GM18861 (cell line): ENCODE measurements around the gene HS3ST3A1.
"Not testable (repeated sequence)": the region's sequence is repeated elsewhere in the genome, so short reads cannot be mapped to it uniquely, and the experiment has no call there.

Experiments
- ATAC-seq: cut with Tn5 transposase; IDR thresholded peaks from one replicate; pipeline ENCODE4 v1.9.1; 2021; ENCODE audit not compliant: unreplicated experiment

Gene HS3ST3A1

DNA sequence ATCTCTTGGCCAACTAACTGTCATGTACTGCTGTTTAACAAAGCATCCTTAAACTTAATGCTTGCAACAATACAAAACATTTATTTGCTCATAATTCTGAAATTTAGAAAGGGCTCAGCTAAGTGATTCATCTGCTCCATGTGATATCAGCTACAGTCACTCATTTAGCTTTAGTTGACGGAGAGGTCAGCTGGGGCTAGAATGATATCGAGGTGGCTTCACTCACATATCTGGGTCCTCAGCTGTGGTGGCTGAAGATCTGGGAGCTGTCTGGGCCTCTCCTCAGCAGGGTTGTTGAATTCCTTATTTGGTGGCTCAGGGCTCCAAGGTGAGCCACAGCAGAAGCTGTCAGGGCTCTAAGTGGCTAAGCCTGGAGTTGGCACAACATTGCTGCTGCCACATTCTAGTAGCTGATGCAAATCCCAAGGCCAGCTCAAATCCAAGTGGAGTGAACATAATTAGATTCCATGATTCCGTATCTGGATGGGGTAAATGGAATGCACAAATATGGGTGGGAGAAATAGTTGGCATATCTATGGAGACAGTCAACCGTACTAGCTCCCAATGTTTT lies 62.8 kb downstream of the HS3ST3A1 start:
- ATAC-seq = no peak

DNA sequence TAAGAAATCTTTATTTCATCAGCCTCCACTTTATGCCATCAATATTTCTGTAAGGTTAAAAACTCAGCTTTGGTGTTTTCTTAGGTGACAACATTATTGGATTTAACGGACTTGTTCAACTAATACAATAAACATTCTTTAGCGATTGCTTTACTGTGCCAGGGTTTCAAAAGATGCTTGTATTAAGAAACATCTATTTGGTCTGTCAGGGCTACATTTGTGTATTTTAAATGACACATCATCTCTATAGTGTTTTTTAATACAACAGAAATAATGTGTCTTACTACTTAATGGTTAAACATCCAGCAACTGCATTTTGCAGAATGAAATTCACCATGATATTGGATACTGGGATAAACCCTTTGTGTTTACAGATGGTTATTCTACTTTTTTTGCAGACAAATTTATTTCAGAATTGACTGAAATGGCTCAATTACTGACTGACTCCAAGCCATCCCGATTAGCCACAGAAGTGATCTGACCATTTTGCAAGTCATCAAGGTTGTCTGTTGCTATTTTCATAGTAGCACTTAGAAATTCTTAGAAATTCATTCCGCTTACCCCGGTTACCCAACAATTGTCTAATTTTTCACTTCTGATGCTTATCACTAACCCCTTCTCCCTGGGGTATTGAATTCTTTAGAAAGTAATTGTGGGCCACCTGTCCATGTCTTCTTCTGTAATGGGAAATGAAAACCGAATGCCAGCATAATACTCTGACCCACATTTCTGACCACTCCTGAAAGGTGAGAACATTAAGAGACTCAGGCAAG lies 63.7 kb downstream of the HS3ST3A1 start:
- ATAC-seq = no peak

DNA sequence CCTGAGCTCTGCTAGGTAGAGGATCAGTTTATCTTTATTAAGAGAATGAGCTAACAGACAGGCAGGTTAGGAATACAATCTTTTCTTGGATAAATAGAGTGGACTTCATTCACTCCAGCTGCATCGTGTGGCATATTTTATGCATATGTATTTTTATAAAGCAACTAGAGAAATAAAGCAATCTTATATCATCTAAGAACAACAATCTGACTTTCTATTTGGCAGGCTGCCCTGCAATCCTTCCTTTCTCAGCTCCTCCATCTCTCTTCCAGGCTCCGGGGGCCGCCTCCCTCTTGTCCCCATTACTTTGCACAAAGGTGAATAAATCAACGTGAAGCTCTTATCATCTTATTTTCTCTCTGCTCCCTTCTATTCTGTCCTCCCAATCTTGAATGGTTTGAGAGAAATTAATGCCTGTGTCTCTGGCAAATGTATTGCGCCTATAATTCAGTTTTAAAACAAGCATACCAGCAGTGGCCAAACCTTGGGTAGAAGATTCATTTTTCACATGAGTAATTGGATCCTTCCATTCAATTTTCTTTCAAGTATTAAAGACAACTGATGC lies 64.5 kb downstream of the HS3ST3A1 start:
- no peak for ATAC-seq

DNA sequence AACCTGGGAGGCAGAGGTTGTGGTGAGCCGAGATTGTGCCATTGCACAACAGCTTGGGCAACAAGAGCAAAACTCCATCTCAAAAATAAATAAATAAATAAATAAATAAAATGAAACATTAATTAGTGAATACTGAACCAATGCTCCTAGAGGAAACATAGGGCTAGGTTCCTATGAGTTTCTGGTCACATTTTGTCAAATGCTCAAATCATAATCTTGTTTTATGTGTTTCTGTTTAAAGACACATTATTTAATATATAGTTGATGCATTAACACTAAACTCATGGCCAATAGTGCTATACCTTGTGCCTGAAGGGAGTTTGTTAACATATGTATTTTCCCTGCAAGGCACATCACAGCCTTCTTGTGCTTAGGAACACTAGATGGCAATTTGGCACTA lies 66.8 kb downstream of the HS3ST3A1 start:
- no peak for ATAC-seq

- ATAC-seq = no peak
These were observed 70.0 kb downstream of the HS3ST3A1 start for GRCh38 chr17:13531721-13532120.

DNA sequence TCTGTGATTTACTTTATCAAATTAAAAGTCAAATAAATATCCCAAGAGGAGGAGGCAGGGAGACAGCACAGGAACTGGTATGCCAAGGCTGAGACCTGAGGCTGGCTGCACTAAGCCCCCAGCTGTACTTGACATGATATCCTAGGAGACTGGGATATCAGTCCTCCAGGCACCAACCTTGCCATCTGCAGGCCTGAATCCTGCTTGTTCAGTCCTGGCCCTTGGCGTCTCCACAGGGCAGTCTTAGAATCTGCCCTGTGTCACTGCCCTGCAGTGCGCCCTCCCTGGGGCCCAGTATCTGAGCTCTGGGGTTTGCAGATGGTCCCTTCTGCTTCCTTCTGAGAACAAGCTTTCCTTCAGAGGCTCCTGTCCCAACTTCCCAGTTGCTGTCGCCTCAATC lies 75.9 kb downstream of the HS3ST3A1 start:
- no peak for ATAC-seq

DNA sequence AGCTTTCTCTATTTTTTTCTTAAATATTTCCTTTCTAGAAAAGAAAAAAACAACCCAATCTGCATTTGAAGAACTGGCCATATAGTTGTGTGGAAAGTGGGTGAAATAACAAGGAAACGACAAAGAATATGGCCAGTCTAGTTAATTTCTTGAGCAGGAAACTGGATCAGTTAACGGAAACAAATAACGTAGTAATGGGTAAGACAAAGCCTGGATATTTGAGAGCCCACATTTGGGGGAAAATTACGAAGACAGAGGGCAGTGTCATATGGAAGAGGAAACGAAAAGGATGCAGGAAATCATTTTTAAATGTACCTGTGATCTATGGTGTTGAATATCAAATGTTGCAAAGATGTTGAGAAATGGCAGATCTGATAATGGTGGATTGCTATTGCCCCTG lies 78.6 kb downstream of the HS3ST3A1 start:
- no peak for ATAC-seq

DNA sequence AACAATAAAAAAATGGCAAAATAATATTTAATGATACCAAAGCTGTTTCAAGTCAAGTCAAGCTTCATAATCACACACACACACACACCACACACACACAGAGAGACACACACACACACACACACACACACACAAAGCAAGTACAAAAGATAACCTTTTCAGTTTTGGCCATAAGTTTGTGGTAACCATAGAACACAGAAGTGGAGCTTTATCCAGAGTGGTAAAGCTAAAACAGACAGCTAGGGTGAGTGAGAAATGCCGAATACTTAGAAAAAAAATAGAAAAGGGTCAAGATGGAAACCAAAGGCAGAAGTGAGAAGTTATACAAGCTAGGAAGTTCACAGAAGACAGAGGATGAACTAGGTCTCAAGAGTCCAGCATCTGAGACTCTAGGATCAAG lies 79.0 kb downstream of the HS3ST3A1 start:
- ATAC-seq = no peak

GRCh38 chr17:13521784-13522183 lies 79.9 kb downstream of the HS3ST3A1 start:
- no peak for ATAC-seq

GRCh38 chr17:13520899-13521572 lies 80.7 kb downstream of the HS3ST3A1 start:
- ATAC-seq = no peak

GRCh38 chr17:13518261-13519000 lies 83.3 kb downstream of the HS3ST3A1 start:
- no peak for ATAC-seq

DNA sequence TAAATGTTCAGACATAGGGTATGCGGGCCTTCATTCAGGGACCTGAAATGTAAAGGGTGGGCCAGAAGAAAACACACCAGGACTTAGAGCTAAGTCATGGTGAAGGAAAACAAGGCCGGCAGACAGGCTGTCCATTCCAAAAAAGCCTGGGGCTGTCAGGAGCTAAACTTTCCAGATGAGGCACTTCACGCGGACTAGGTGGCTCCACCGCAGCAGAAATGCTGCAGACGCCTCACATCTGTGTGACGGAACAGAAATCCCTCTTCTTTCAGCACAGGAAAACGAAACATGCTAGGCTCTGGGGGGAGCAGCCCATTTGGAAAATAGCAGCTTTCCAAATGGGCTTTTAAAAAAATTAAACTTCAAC lies 88.7 kb downstream of the HS3ST3A1 start:
- no peak for ATAC-seq

- ATAC-seq = no peak
These were observed 91.7 kb downstream of the HS3ST3A1 start for GRCh38 chr17:13510062-13510461.

- no peak for ATAC-seq
These were observed 92.2 kb downstream of the HS3ST3A1 start for GRCh38 chr17:13509527-13509926.

- no peak for ATAC-seq
These were observed 92.8 kb downstream of the HS3ST3A1 start for GRCh38 chr17:13508896-13509295.

- no peak for ATAC-seq
These were observed 98.2 kb downstream of the HS3ST3A1 start for GRCh38 chr17:13503526-13503925.

DNA sequence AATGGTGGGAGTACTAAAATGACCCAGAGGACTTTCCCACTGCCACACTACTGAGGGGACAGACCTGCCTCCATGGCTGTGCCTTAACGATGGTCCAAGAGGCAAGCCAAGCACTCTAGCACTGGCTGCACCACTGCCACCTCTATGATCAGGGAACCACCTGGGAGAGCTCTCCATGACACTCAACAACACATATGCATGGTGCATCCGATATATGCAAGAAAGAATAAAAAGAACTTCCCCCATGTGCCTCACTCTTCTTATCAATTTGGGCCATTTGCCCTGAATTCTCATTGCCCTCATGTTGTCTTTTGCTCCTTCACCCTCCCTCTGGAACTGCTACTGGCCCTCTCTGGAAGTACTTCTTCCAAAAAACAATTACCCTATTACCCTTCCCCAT lies 99.5 kb downstream of the HS3ST3A1 start:
- no peak for ATAC-seq

GRCh38 chr17:13500947-13501346 lies 100.8 kb downstream of the HS3ST3A1 start:
- ATAC-seq = no peak

DNA sequence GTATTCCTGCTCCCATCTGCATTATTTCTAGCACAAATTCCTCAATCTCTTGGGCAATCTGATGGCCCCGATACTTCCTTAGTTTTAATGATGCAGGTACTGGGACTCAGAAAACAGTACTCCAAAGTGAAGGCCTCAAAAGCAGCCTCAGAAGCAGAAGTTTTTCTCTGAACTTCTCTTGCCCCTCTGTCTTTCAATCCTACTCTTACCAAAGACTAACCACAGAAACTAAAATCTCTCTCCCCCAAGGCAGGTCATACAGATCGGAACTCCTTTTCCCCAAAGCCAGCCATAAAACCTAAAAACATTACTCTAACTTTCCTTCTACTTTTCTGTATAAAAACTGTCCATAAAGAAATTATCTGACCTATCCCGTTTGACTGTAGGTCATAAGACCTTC lies 103.5 kb downstream of the HS3ST3A1 start:
- no peak for ATAC-seq

DNA sequence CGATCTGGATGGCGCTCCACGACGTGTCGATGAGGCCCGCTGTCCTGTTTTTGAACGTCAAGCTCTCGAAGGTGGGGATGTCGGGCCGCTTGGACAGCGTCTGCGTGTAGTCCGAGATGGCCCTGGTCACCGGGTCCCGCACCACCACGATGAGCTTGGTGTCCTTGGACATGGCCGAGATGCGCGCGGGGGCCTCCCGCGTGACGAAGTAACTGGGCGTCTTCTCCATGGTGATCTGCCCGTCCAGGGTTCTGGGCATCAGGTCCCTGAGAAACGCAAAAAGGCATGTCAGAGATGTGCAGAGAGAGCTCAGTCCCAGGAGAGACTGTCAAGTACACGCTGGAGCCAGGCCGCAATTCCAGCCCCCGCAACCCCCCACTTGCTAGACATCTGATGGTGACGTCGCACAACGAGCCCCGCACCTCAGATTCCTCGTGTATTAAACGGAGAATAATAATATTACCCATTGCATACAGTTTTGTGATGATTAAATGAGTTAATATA lies 105.1 kb downstream of the HS3ST3A1 start:
- not testable (repeated sequence) for ATAC-seq

- ATAC-seq = no peak
These were observed 106.3 kb downstream of the HS3ST3A1 start for GRCh38 chr17:13495423-13495822.
